Left ventricle myocardium inferior (tissue), 1 donor: ENCODE data around the gene CCBE1. TPM values are rescaled to one million over a fixed set of nuclear protein-coding genes. Genes with fewer than 3 reads are reported as not detected.

Experiments used
- DNase-seq: peaks from one replicate; pipeline ENCODE4 v3.0.0-alpha.2; 2020
- H3K27ac ChIP-seq: fragments of 200-600 bp; replicated peaks from 2 replicates; pipeline ENCODE4 v1.8.0; 2021
- H3K27me3 ChIP-seq: fragments of 200-600 bp; 2 replicates; pipeline ENCODE4 v1.8.0; 2021; ENCODE audit warnings: low read depth
- H3K36me3 ChIP-seq: fragments of 200-600 bp; 2 replicates; pipeline ENCODE4 v1.8.0; 2021
- H3K4me1 ChIP-seq: fragments of 200-600 bp; 2 replicates; pipeline ENCODE4 v1.8.0; 2021
- H3K4me3 ChIP-seq: fragments of 200-600 bp; 2 replicates; pipeline ENCODE4 v1.8.0; 2021; ENCODE audit warnings: mild to moderate bottlenecking, moderate library complexity
- H3K9me3 ChIP-seq: fragments of 200-600 bp; replicated peaks from 2 replicates; pipeline ENCODE4 v1.8.0; 2021
- intact Hi-C: fragments of 100-400 bp; cut with micrococcal nuclease; formaldehyde crosslinking; loops from one replicate; pipeline ENCODE4 v1.11.0; 2022
- total RNA-seq: library from RNA; stranded (reverse); fragmentation: NEBNext Ultra II Directional; extraction: Animal tissue kit (Norgen Biotek cat#: 25700); gene quantifications from one replicate; pipeline ENCODE4 v1.2.1, GENCODE V29; 2021
- TF ChIP-seq, protein P1 (sequence below): fragments of 200-600 bp; IDR thresholded peaks from 2 replicates; pipeline ENCODE4 v1.8.0; 2021; ENCODE audit warnings: antibody characterized with exemption, mild to moderate bottlenecking, borderline replicate concordance
- donor health status: DM: no; HTN: yes; CAD: no; lungs with severe emphysema.

Gene CCBE1
- total RNA-seq, 1 donor from 2014 or later: 3.2 TPM

DNA sequence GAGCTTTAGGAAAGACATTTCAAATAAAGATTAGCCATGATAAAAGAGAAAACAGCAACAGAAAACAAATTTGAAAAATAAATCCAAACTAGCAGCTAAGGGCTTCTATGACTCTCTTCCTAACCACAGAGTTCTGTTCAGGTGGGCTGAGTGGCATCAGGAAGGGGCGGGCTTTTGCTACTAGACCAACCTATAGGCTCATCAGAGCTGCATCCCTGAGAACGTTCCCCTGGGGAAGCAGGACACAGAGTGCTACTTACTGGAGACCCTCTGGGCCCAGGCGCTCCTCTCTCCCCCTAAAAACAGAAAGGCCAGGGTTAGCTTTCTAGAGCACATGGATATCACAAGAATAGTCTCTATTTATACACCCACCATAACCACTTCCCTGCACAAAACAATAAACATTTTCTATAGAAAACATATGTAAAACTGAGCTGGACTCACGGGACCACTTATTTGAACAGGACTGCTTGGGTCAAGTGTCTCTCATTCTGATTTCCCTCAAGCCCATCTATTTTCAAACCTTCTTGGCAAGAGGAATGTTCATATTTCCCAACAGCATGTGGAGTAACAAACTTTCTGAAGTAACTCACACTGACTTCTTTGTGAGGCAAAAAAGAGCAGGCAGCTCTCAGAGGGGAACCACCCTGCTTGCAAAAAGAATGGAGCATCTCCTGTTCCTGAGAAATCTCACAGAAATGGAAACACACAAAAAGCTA, 259.2 kb downstream of the CCBE1 start:
- Histone ChIP-seq H3K4me1 (no peaks in the 10 kb centered on the region), H3K4me3 (no peak overlapping the region), H3K36me3 (no peaks in the 10 kb centered on the region), H3K27me3 (peaks cover 9% of the 10 kb centered on the region), H3K9me3 (peaks cover 12% of the 10 kb centered on the region), H3K27ac (no peak overlapping the region)
- TF ChIP-seq, protein P1, sequence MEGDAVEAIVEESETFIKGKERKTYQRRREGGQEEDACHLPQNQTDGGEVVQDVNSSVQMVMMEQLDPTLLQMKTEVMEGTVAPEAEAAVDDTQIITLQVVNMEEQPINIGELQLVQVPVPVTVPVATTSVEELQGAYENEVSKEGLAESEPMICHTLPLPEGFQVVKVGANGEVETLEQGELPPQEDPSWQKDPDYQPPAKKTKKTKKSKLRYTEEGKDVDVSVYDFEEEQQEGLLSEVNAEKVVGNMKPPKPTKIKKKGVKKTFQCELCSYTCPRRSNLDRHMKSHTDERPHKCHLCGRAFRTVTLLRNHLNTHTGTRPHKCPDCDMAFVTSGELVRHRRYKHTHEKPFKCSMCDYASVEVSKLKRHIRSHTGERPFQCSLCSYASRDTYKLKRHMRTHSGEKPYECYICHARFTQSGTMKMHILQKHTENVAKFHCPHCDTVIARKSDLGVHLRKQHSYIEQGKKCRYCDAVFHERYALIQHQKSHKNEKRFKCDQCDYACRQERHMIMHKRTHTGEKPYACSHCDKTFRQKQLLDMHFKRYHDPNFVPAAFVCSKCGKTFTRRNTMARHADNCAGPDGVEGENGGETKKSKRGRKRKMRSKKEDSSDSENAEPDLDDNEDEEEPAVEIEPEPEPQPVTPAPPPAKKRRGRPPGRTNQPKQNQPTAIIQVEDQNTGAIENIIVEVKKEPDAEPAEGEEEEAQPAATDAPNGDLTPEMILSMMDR: no peak
- intact Hi-C loops: no loop called here
- DNase-seq: no peak

DNA sequence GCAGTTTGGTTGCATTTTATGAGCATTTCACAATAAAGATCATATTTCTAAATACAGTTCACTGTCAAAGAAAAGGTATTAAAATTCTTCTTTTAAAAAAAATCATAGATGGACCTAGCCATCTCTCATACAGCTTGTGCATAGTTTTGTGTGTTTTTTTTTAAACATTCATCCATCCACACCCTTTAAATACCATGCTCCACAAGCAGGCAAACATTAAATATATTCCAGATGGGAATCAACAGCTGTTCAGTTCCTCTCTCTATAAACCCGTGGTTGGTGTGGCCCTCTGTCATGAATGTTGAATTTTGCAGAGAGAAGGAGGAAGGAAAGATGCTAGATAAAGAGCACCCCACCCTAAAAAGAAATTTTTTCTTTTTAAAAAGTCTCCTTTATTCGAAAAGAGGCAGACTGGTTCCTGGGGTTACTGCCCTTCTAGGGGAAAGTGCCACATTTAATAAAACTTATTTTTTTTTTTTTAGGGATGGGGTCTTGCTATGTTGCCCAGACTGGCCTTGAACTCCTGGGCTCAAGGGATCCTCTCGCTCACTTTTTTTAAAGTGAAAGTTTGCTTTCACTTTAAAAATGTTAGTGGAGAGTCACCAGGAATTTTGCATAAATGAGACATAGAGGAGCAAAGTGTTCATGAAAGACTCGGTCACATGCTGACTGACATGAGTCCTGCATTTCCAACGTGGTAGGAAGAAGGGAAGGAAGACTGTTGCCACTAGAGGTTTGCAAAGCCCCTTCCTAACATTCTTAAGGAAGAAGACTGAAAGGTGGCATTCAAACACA, 264.2 kb downstream of the CCBE1 start:
- no peak for DNase-seq
- H3K27me3 ChIP-seq: peaks cover 9% of the 10 kb centered on the region
- no peak overlapping the region for H3K27ac ChIP-seq
- intact Hi-C loops: no loop called here
- H3K9me3 ChIP-seq: no peaks in the 10 kb centered on the region
- no peak overlapping the region for H3K4me3 ChIP-seq
- no peaks in the 10 kb centered on the region for H3K36me3 ChIP-seq
- TF ChIP-seq, protein P1: no peak
- peaks cover 5% of the 10 kb centered on the region for H3K4me1 ChIP-seq

DNA sequence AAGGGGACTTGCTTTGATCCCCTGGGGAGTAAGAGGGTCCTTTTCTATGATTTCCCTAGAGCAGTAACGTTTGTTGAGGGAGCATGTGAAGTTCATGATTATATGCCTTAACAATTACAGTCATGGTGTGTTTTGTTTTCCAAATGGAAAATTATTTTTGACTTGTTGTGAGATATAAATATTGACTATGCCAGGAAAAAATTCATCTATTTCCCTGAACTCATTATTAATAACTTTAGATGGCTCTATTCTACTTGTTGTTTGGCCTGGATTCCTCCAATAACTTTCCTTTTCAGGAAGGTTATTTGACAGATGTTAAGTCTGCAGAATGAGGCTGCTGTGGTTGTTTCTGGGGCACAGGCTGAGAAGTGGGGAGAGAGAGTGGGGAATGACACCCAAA, 266.1 kb downstream of the CCBE1 start:
- no peaks in the 10 kb centered on the region for H3K27me3 ChIP-seq
- H3K27ac ChIP-seq: no peak overlapping the region
- intact Hi-C loops: no loop called here
- no peaks in the 10 kb centered on the region for H3K36me3 ChIP-seq
- DNase-seq: no peak
- peaks cover 9% of the 10 kb centered on the region for H3K4me1 ChIP-seq
- no peak overlapping the region for H3K4me3 ChIP-seq
- H3K9me3 ChIP-seq: no peaks in the 10 kb centered on the region
- TF ChIP-seq, protein P1: no peak

DNA sequence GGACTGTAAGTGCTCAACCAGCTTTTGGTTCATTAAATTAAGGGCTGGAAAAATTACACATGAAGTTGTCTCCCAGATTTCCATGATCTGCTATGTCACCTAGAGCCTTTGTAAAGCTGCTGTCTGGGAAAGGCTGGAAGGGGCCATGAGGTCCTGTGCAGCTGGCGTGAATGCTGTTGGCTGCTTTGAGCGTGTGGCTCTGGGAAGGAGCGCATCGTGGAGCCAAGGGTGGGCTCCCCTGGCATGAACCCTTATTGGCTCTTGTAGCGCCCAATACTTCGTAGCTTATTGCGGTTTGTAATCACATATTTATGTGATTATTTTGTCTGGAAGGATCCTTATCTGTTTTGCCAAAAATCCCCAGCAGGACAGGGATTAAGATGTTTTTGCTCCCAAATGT, 267.6 kb downstream of the CCBE1 start:
- DNase-seq: no peak
- no peaks in the 10 kb centered on the region for H3K9me3 ChIP-seq
- no peak overlapping the region for H3K4me3 ChIP-seq
- no peak overlapping the region for H3K27ac ChIP-seq
- intact Hi-C loops: no loop called here
- peaks cover 9% of the 10 kb centered on the region for H3K4me1 ChIP-seq
- H3K27me3 ChIP-seq: no peaks in the 10 kb centered on the region
- no peaks in the 10 kb centered on the region for H3K36me3 ChIP-seq
- TF ChIP-seq, protein P1: no peak

DNA sequence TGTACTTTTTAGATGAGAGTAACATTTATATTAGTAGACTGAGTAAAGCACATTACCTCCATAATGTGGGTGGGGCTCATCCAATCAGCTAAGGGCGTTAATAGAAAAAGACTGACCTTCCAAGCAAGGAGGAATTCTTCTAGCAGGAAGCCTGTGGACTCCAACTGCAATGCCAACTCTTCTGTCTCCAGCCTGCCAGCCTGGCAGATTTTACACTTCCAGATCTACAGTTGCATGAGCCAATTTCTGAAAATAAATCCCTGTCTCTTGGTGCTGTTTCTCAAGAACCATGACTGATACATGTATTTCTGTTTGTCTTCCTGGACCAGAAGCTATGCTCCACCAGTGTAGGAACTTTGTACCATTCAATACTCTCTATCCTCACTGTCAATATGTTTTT, 269.2 kb downstream of the CCBE1 start:
- Histone ChIP-seq H3K27ac (peak overlapping the region; percentile 18), H3K4me1 (peaks cover 9% of the 10 kb centered on the region), H3K9me3 (no peaks in the 10 kb centered on the region), H3K36me3 (no peaks in the 10 kb centered on the region), H3K27me3 (no peaks in the 10 kb centered on the region), H3K4me3 (no peak overlapping the region)
- intact Hi-C loops: no loop called here
- TF ChIP-seq, protein P1: no peak
- DNase-seq: no peak
